DMS53 treated with DMSO at 0.1 percent for 48 hours (cell line): ENCODE data around the gene ZNF74.
"Not testable (repeated sequence)": the region's sequence is repeated elsewhere in the genome, so short reads cannot be mapped to it uniquely, and the experiment has no call there.

Experiments
- DNase-seq: peaks from one replicate; lab custom pipeline; 2025; ENCODE audit not compliant: unreplicated experiment; lab: John Stamatoyannopoulos, UW

ZNF74 gene

GRCh38 chr22:20393705-20394476 is at the start of gene ZNF74:
ZNF74 (plus strand) TSS chr22:20394151; CDS start chr22:20394629, 478 bp downstream.
- peak; percentile 45 for DNase-seq

- not testable (repeated sequence) for DNase-seq
Observed at GRCh38 chr22:20346553-20346952, 47.4 kb upstream of the ZNF74 start.

GRCh38 chr22:20352536-20352935 is 41.4 kb upstream of the ZNF74 start:
- not testable (repeated sequence) for DNase-seq

- DNase-seq, result no peak
Observed at GRCh38 chr22:20354238-20354975, 39.5 kb upstream of the ZNF74 start.

- not testable (repeated sequence) for DNase-seq
Observed at GRCh38 chr22:20355939-20356636, 37.9 kb upstream of the ZNF74 start.

- not testable (repeated sequence) for DNase-seq
Observed at GRCh38 chr22:20356906-20357305, 37.0 kb upstream of the ZNF74 start.

GRCh38 chr22:20357967-20358366 is 36.0 kb upstream of the ZNF74 start:
- DNase-seq, result not testable (repeated sequence)

GRCh38 chr22:20358503-20359239 is 35.3 kb upstream of the ZNF74 start:
- not testable (repeated sequence) for DNase-seq

- DNase-seq, result not testable (repeated sequence)
Observed at GRCh38 chr22:20360261-20360660, 33.7 kb upstream of the ZNF74 start.

GRCh38 chr22:20360866-20361751 is 32.8 kb upstream of the ZNF74 start:
- DNase-seq, result not testable (repeated sequence)

GRCh38 chr22:20361752-20362229 is 32.2 kb upstream of the ZNF74 start:
- DNase-seq, result not testable (repeated sequence)

GRCh38 chr22:20362403-20362802 is 31.5 kb upstream of the ZNF74 start:
- not testable (repeated sequence) for DNase-seq

GRCh38 chr22:20364335-20365260 is 29.4 kb upstream of the ZNF74 start:
- not testable (repeated sequence) for DNase-seq

- not testable (repeated sequence) for DNase-seq
Observed at GRCh38 chr22:20366841-20367240, 27.1 kb upstream of the ZNF74 start.

GRCh38 chr22:20368875-20369274 is 25.1 kb upstream of the ZNF74 start:
- DNase-seq, result not testable (repeated sequence)

GRCh38 chr22:20371687-20372086 is 22.3 kb upstream of the ZNF74 start:
- not testable (repeated sequence) for DNase-seq

GRCh38 chr22:20372406-20372854 is 21.5 kb upstream of the ZNF74 start:
- DNase-seq, result not testable (repeated sequence)

GRCh38 chr22:20373195-20373706 is 20.7 kb upstream of the ZNF74 start:
- not testable (repeated sequence) for DNase-seq
